Measurements from ENCODE around the gene RWDD4. TPM values are rescaled to one million over a fixed set of nuclear protein-coding genes. Genes with fewer than 3 reads are reported as not detected.

The RWDD4 gene
- total RNA-seq, 1 donor from 2014 or later, result 15.7 TPM

- no peak for DNase-seq
These were observed 58.7 kb downstream of the RWDD4 start for GRCh38 chr4:183600189-183600685.

- no peak for DNase-seq
These were observed 59.3 kb downstream of the RWDD4 start for GRCh38 chr4:183599690-183600089.

DNA sequence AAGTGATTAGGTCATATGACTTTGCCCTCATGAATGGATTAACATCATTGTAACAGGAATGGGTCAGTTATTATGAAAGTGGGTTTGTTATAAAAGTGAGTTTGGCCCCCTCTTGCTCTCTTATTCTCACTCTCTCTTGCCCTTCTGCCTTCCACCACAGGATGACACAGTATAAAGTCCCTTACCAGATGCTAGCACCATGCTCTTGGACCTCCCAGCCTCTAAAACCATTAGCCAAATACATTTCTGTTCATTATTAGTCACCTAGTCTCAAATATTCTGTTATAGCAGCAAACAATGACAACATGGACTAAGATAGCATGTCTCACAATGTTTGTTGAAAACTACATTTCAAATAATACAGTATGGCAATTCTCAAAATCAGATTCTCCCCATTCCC lies 59.7 kb downstream of the RWDD4 start:
- no peak for DNase-seq

- no peak for DNase-seq
These were observed 62.8 kb downstream of the RWDD4 start for GRCh38 chr4:183596067-183596757.

DNA sequence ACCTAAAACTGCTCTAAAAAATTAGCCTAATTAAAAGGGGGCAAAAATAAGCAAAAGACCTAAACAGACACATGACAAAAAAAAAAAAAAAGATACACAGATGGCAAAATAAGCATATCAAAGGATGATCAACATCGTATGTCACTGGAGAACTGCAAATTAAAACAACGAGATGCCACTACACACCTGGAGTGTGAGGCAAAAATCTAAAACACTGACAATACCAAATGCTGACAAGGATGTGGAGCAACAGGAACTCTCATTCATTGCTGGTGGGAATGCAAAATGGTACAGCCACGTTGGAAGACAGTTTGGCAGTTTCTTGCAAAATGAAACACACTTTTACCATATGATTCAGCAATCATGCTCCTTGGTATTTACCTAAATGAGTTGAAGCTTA lies 64.2 kb downstream of the RWDD4 start:
- DNase-seq, result no peak

DNA sequence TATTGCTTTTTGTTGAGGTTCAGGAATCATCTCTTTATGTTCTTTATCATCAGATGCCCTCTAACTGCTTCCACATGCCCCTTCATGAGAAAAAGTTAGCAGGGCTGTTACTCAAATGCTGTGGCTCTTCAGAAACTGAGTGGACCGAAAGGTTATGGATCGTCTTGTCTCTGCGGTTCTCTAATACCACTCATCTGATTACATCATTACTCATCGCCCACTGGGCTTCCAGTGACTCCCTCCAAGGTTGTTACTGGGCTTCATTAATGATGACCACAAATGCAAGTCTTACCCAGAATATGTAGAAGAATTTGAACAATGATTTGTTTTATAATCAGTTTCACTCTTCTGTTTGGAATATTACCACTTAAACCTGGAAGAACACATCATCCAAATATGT lies 67.7 kb downstream of the RWDD4 start:
- no peak for DNase-seq

Small RNA genes within 50 kb of the gene (small RNA-seq; reads per million reads assigned to genes)
- gene RNU6-1053P (ENCODE audit: low replicate concordance) (not detected), gene RNU6-335P (ENCODE audit: low replicate concordance) (not detected), gene RNU6-479P (ENCODE audit: low replicate concordance) (not detected)

Other genes with a start within 250 kb of the RWDD4 start
- gene CDKN2AIP, start 214.5 kb downstream of the RWDD4 start, total RNA-seq, result 18.0 TPM
- 13.2 TPM for gene ING2, start 154.1 kb downstream of the RWDD4 start, total RNA-seq
- 58.2 TPM for gene TRAPPC11, start 108 bp upstream of the RWDD4 start, total RNA-seq
- 11.8 TPM for gene STOX2, start 246.1 kb upstream of the RWDD4 start, total RNA-seq